ENCODE data around the gene UBE2L5.

DNA sequence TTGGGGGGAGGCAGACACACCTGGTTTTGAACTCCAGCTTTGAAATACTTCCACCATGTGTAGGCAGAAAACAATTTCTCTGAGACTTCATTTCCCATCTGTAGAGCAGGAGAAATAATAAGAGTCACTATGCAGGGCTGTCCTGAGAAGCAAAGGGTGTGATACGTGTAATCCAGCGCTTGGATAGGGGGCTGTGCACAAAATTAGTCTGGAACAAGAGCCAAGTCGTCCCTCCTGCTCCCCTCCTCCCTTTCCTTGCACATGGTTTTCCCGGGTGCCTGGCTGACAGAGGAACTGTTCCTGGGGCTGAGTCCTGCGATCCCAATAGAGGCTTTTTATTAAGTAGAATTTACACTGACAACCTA is 29.6 kb upstream of the UBE2L5 start:
- TF ChIP-seq SUZ12 (IDR thresholded peaks at IDR 0.05): no peak
- TF ChIP-seq BHLHE40 (IDR thresholded peaks at IDR 0.05; ENCODE audit: borderline replicate concordance): no peak
- TF ChIP-seq HDGF (IDR thresholded peaks at IDR 0.05; ENCODE audit: borderline replicate concordance): no peak
- no peak for TF ChIP-seq ELF4 (IDR thresholded peaks at IDR 0.05)
- TF ChIP-seq NFRKB (IDR thresholded peaks at IDR 0.05): no peak
- no peak for TF ChIP-seq FOXK2 (IDR thresholded peaks at IDR 0.05)
- TF ChIP-seq SP1 (IDR thresholded peaks at IDR 0.05): no peak
- TF ChIP-seq, protein P1, sequence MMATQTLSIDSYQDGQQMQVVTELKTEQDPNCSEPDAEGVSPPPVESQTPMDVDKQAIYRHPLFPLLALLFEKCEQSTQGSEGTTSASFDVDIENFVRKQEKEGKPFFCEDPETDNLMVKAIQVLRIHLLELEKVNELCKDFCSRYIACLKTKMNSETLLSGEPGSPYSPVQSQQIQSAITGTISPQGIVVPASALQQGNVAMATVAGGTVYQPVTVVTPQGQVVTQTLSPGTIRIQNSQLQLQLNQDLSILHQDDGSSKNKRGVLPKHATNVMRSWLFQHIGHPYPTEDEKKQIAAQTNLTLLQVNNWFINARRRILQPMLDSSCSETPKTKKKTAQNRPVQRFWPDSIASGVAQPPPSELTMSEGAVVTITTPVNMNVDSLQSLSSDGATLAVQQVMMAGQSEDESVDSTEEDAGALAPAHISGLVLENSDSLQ (IDR thresholded peaks at IDR 0.05): no peak
- no peak for TF ChIP-seq CTBP1 (IDR thresholded peaks at IDR 0.05; ENCODE audit: borderline replicate concordance)
- no peak for TF ChIP-seq FOXA1 (IDR thresholded peaks at IDR 0.05)
- no peak for TF ChIP-seq FOXM1 (IDR thresholded peaks at IDR 0.05; ENCODE audit: borderline replicate concordance)
- no peak for TF ChIP-seq TARDBP (IDR thresholded peaks at IDR 0.05)
- TF ChIP-seq LEF1 (IDR thresholded peaks at IDR 0.05; ENCODE audit: borderline replicate concordance): no peak
- no peak for TF ChIP-seq L3MBTL2 (conservative IDR thresholded peaks at IDR 0.05)

Measured in HEK293T (cell line).